OCI-LY1 (cell line): ENCODE data around the gene CETP.

Experiments
- CTCF ChIP-seq: fragments of 200-600 bp; sonication (generic), shearing (Covaris generic); IDR thresholded peaks from 2 replicates; pipeline ENCODE4 v1.5.1; 2017; ENCODE audit warnings: mild to moderate bottlenecking, antibody characterized with exemption, low read length, moderate library complexity, mixed read lengths
- EZH2 ChIP-seq: fragments of 200-600 bp; sonication (generic), shearing (Covaris generic); IDR thresholded peaks from 2 replicates; pipeline ENCODE4 v1.8.0; 2017; ENCODE audit warnings: borderline replicate concordance, mixed run types, mild to moderate bottlenecking, antibody characterized with exemption, low read length, moderate library complexity, mixed read lengths

GRCh38 chr16:56985288-56985961 is 23.7 kb downstream of the CETP start:
- TF ChIP-seq CTCF (no peak), EZH2 (no peak)
